Liver (tissue), 9 donors: Measurements from ENCODE around the gene NAV2. TPM values are rescaled to one million over a fixed set of nuclear protein-coding genes. Genes with fewer than 3 reads are reported as not detected.
A peak's percentile ranks its signal among the peaks of the same experiment; 100 is the strongest.

Experiments
- DNase-seq: peaks from one replicate; pipeline ENCODE4 v3.0.0-alpha.2; 2017; ENCODE audit warnings: low spot score
- H3K27ac ChIP-seq, 2 donors: one replicate each; pipeline ENCODE4 v1.7.0; 2013; ENCODE audit warnings: inconsistent platforms in 2 of 2, low read length in 2 of 2, control low read depth in 1 of 2, low read depth in 1 of 2, mild to moderate bottlenecking in 1 of 2
- H3K27me3 ChIP-seq, 4 donors: one replicate each; pipeline versions ENCODE4 v1.6.1 to v1.7.0; 2013; ENCODE audit warnings: low read length in 3 of 4, inconsistent platforms in 1 of 4, mild to moderate bottlenecking in 1 of 4, moderate library complexity in 1 of 4; ENCODE audit not compliant: control insufficient read depth in 4 of 4, insufficient read depth in 4 of 4
- H3K36me3 ChIP-seq, 4 donors: one replicate each; pipeline versions ENCODE4 v1.6.1 to v1.7.0; 2013; ENCODE audit warnings: low read length in 3 of 4, mild to moderate bottlenecking in 3 of 4, low read depth in 1 of 4, moderate library complexity in 1 of 4; ENCODE audit not compliant: control insufficient read depth in 4 of 4, insufficient read depth in 3 of 4
- H3K4me1 ChIP-seq, 4 donors: one replicate each; pipeline versions ENCODE4 v1.6.1 to v1.7.0; 2013; ENCODE audit warnings: low read length in 3 of 4, mild to moderate bottlenecking in 3 of 4, moderate library complexity in 1 of 4; ENCODE audit not compliant: control insufficient read depth in 4 of 4, insufficient read depth in 4 of 4
- H3K4me3 ChIP-seq, 3 donors: one replicate each; pipeline versions ENCODE4 v1.6.1 to v1.7.0; 2013; ENCODE audit warnings: low read length in 3 of 3, control low read depth in 1 of 3, low read depth in 1 of 3, mild to moderate bottlenecking in 1 of 3
- H3K9ac ChIP-seq, 2 donors: one replicate each; pipeline ENCODE4 v1.7.0; 2013; ENCODE audit warnings: low read length in 2 of 2, mild to moderate bottlenecking in 2 of 2, moderate library complexity in 2 of 2, control low read depth in 1 of 2, low read depth in 1 of 2
- H3K9me3 ChIP-seq, 4 donors: one replicate each; pipeline versions ENCODE4 v1.6.1 to v1.7.0; 2013; ENCODE audit warnings: low read length in 3 of 4; ENCODE audit not compliant: control insufficient read depth in 4 of 4
- EGR1 ChIP-seq, 2 donors: IDR thresholded peaks; 2 replicates each; pipeline ENCODE4 v1.6.1; 2016 to 2018; ENCODE audit warnings: antibody characterized with exemption in 2 of 2, low read depth in 2 of 2
- FOXA1 ChIP-seq: IDR thresholded peaks from 2 replicates; pipeline ENCODE4 v1.6.1; 2016; ENCODE audit warnings: antibody characterized with exemption
- FOXA2 ChIP-seq: IDR thresholded peaks from 2 replicates; pipeline ENCODE4 v1.6.1; 2016; ENCODE audit warnings: antibody characterized with exemption
- GABPA ChIP-seq, 2 donors: IDR thresholded peaks in 1 of 2; conservative IDR thresholded peaks in 1 of 2; 2 replicates each; pipeline ENCODE4 v1.6.1; 2016; ENCODE audit warnings: antibody characterized with exemption in 2 of 2, mild to moderate bottlenecking in 1 of 2, moderate library complexity in 1 of 2
- HNF4G ChIP-seq: IDR thresholded peaks from 2 replicates; pipeline ENCODE4 v1.6.1; 2016; ENCODE audit warnings: antibody characterized with exemption
- JUND ChIP-seq, 2 donors: IDR thresholded peaks; 2 replicates each; pipeline ENCODE4 v1.6.1; 2016; ENCODE audit warnings: antibody characterized with exemption in 2 of 2
- NR2F2 ChIP-seq: IDR thresholded peaks from 2 replicates; pipeline ENCODE4 v1.6.1; 2016; ENCODE audit warnings: antibody characterized with exemption
- RAD21 ChIP-seq, 2 donors: IDR thresholded peaks; 2 replicates each; pipeline ENCODE4 v1.6.1; 2016; ENCODE audit warnings: antibody characterized with exemption in 2 of 2, mild to moderate bottlenecking in 2 of 2
- RXRA ChIP-seq, 2 donors: IDR thresholded peaks; 2 replicates each; pipeline ENCODE4 v1.6.1; 2017 to 2018; ENCODE audit warnings: antibody characterized with exemption in 2 of 2, mild to moderate bottlenecking in 1 of 2
- SP1 ChIP-seq: IDR thresholded peaks from 2 replicates; pipeline ENCODE4 v1.6.1; 2018; ENCODE audit warnings: antibody characterized with exemption, mild to moderate bottlenecking
- TAF1 ChIP-seq: conservative IDR thresholded peaks from 2 replicates; pipeline ENCODE4 v1.6.1; 2016; ENCODE audit warnings: antibody characterized with exemption, mild to moderate bottlenecking
- YY1 ChIP-seq: IDR thresholded peaks from 2 replicates; pipeline ENCODE4 v1.6.1; 2016; ENCODE audit warnings: antibody characterized with exemption, mild to moderate bottlenecking
- WGBS: extraction: QIAGEN DNeasy Blood & Tissue Kit; methylation state at CpG from one replicate; pipeline ENCODE4 v1.1.7; 2013; 5-methylcytosine and 5-hydroxymethylcytosine counted together
- polyA plus RNA-seq, 2 donors: library from polyadenylated mRNA; stranded (reverse) in 1 of 2; unstranded in 1 of 2; fragments of 200-250 nt in 1 of 2; fragments of >200 nt in 1 of 2; fragmentation: Nextera tagmentation in 1 of 2; extraction: Ambion mirVana in 1 of 2; gene quantifications; one replicate each; pipeline versions ENCODE4 v1.2.1 to v1.2.3, GENCODE V29; 2013 to 2015
- total RNA-seq, 2 donors: library from RNA; depleted of rRNA; stranded (reverse); fragments of >200 nt; gene quantifications; one replicate each; pipeline ENCODE4 v1.2.3, GENCODE V29; 2014
- TF ChIP-seq, protein P1 (sequence below): IDR thresholded peaks from 2 replicates; pipeline ENCODE4 v1.6.1; 2016; ENCODE audit warnings: antibody characterized with exemption
- TF ChIP-seq, protein P2 (sequence below): fragments of 150-350 bp; IDR thresholded peaks from 2 replicates; pipeline ENCODE4 v1.5.1; 2017; ENCODE audit warnings: improper control_type of control experiment, low read depth, low read length; ENCODE audit not compliant: missing input control
- TF ChIP-seq, protein P3 (sequence below): IDR thresholded peaks from 2 replicates; pipeline ENCODE4 v1.6.1; 2016; ENCODE audit warnings: antibody characterized with exemption, mild to moderate bottlenecking
- TF ChIP-seq, protein P4 (sequence below): IDR thresholded peaks from 2 replicates; pipeline ENCODE4 v1.6.1; 2016; ENCODE audit warnings: antibody characterized with exemption
- donor health status: healthy.
- donor health status: healthy.
- donor health status: healthy.
- donor health status: healthy.
- donor health status: healthy.

Gene NAV2
- total and polyA plus RNA-seq, 4 donors = 6.3 to 20.5 (median 11.6) TPM

DNA sequence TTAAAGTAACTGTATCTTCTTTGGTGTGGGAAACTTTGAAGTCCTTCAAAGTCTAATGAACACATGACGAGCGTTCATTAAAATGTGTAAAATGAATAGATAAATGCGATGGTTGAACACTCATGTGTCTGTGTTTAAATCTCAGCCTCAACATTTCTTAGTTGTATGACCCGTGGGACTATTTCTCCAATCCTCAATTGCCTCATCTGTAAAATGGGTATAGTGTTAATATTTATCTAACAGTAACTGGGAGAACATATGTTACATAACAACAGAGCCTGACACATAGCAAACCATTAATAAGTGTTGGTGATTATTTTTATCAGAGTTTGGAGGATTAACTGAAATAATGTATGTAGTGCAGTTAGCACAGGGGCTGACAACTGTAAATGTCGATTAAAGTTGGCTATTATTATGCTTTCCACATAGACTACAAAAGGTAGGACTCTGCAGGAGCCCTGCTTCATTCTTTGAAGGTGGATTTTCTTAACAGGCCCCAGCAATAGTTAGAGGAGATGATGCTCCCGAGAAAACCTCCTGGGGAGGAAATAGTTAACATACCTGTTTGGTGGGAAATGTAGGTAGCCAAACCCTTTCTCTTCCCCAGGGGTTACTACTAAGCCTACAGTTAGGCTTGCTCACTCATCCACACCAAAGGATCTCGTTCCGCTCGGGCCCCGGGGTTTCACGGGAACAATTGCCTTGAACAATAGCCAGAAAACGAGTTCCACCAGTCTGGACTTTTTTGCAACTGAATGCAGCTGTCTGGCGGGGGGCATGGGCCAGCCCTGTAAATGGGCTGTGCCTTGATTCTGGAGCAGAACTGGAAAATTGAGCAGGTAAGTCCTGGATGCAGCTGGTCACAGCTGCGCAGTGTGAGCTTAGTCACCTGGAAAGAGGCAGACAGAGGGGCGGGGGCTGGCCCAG lies 314.3 kb downstream of the NAV2 start:
- H3K4me3 ChIP-seq = no peak overlapping the region
- WGBS = 80% methylated on average over 15 of the region's 15 CpGs
- H3K9ac ChIP-seq = no peak overlapping the region
- TF ChIP-seq RXRA (IDR thresholded peaks at IDR 0.05) (no peak), FOXA1 (no peak), NR2F2 (no peak), JUND (IDR thresholded peaks at IDR 0.05) (no peak), EGR1 (IDR thresholded peaks at IDR 0.05; ENCODE audit: low read depth in 2 of 2) (no peak), GABPA (IDR thresholded peaks at IDR 0.05 in 1 of 2, conservative IDR thresholded peaks at IDR 0.05 in 1 of 2) (no peak), HNF4G (no peak)
- TF ChIP-seq, protein P1, sequence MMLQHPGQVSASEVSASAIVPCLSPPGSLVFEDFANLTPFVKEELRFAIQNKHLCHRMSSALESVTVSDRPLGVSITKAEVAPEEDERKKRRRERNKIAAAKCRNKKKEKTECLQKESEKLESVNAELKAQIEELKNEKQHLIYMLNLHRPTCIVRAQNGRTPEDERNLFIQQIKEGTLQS = no peak
- H3K9me3 ChIP-seq = no peaks in the 10 kb centered on the region
- H3K4me1 ChIP-seq = peaks cover 0 to 45% (median 3%) of the 10 kb centered on the region in 4 donors
- H3K27ac ChIP-seq = peak overlapping the region in 1 of 2 donors; percentile 4
- no peaks in the 10 kb centered on the region for H3K36me3 ChIP-seq
- no peak for DNase-seq
- no peaks in the 10 kb centered on the region for H3K27me3 ChIP-seq

DNA sequence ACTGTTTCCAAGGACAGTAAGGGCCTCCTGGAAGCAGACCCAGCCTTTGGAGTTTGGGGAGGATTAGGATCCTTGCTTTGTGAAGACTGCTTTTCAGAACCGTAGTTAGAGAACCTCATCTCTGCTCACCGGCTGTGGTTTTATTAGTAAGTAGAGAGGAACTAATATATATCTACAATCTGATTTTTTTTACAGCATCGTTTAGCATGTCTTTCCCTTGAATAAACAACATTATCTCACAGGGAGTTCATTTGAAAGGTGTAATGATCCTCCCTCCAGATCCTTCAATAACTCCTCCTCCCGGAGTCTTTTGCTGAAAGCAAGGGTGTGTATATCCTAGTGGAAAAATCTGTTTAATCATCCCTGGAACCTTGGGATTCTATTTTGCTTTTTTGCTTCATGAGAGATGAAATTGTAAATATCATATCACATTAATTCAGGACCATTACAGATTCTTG lies 314.9 kb downstream of the NAV2 start:
- H3K9ac ChIP-seq = no peak overlapping the region
- H3K27ac ChIP-seq = peak overlapping the region in 1 of 2 donors; percentile 4
- H3K36me3 ChIP-seq = no peaks in the 10 kb centered on the region
- no peak for DNase-seq
- H3K4me3 ChIP-seq = no peak overlapping the region
- no peaks in the 10 kb centered on the region for H3K27me3 ChIP-seq
- peaks cover 0 to 39% (median 2%) of the 10 kb centered on the region in 4 donors for H3K4me1 ChIP-seq
- H3K9me3 ChIP-seq = no peaks in the 10 kb centered on the region
- TF ChIP-seq YY1 (no peak), JUND (IDR thresholded peaks at IDR 0.05) (no peak), HNF4G (no peak), NR2F2 (no peak), FOXA1 (no peak), GABPA (IDR thresholded peaks at IDR 0.05 in 1 of 2, conservative IDR thresholded peaks at IDR 0.05 in 1 of 2) (no peak), RXRA (IDR thresholded peaks at IDR 0.05) (no peak), RAD21 (IDR thresholded peaks at IDR 0.05) (no peak), SP1 (no peak), EGR1 (IDR thresholded peaks at IDR 0.05; ENCODE audit: low read depth in 2 of 2) (no peak), TAF1 (no peak), FOXA2 (no peak)
- TF ChIP-seq, protein P1 = no peak
- TF ChIP-seq, protein P2, sequence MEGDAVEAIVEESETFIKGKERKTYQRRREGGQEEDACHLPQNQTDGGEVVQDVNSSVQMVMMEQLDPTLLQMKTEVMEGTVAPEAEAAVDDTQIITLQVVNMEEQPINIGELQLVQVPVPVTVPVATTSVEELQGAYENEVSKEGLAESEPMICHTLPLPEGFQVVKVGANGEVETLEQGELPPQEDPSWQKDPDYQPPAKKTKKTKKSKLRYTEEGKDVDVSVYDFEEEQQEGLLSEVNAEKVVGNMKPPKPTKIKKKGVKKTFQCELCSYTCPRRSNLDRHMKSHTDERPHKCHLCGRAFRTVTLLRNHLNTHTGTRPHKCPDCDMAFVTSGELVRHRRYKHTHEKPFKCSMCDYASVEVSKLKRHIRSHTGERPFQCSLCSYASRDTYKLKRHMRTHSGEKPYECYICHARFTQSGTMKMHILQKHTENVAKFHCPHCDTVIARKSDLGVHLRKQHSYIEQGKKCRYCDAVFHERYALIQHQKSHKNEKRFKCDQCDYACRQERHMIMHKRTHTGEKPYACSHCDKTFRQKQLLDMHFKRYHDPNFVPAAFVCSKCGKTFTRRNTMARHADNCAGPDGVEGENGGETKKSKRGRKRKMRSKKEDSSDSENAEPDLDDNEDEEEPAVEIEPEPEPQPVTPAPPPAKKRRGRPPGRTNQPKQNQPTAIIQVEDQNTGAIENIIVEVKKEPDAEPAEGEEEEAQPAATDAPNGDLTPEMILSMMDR = no peak
- TF ChIP-seq, protein P3, sequence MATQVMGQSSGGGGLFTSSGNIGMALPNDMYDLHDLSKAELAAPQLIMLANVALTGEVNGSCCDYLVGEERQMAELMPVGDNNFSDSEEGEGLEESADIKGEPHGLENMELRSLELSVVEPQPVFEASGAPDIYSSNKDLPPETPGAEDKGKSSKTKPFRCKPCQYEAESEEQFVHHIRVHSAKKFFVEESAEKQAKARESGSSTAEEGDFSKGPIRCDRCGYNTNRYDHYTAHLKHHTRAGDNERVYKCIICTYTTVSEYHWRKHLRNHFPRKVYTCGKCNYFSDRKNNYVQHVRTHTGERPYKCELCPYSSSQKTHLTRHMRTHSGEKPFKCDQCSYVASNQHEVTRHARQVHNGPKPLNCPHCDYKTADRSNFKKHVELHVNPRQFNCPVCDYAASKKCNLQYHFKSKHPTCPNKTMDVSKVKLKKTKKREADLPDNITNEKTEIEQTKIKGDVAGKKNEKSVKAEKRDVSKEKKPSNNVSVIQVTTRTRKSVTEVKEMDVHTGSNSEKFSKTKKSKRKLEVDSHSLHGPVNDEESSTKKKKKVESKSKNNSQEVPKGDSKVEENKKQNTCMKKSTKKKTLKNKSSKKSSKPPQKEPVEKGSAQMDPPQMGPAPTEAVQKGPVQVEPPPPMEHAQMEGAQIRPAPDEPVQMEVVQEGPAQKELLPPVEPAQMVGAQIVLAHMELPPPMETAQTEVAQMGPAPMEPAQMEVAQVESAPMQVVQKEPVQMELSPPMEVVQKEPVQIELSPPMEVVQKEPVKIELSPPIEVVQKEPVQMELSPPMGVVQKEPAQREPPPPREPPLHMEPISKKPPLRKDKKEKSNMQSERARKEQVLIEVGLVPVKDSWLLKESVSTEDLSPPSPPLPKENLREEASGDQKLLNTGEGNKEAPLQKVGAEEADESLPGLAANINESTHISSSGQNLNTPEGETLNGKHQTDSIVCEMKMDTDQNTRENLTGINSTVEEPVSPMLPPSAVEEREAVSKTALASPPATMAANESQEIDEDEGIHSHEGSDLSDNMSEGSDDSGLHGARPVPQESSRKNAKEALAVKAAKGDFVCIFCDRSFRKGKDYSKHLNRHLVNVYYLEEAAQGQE = no peak
- TF ChIP-seq, protein P4, sequence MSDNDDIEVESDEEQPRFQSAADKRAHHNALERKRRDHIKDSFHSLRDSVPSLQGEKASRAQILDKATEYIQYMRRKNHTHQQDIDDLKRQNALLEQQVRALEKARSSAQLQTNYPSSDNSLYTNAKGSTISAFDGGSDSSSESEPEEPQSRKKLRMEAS = no peak
- 65% methylated on average over 4 of the region's 4 CpGs for WGBS
